ENCODE data around the gene ITPR3. TPM values are rescaled to one million over a fixed set of nuclear protein-coding genes. Genes with fewer than 3 reads are reported as not detected.

Gene ITPR3
- total RNA-seq, 3 donors from 2014 or later (not counting 1 experiment from before 2014, with no cell fraction given): 45.5 to 66.7 (median 46.0) TPM

DNA sequence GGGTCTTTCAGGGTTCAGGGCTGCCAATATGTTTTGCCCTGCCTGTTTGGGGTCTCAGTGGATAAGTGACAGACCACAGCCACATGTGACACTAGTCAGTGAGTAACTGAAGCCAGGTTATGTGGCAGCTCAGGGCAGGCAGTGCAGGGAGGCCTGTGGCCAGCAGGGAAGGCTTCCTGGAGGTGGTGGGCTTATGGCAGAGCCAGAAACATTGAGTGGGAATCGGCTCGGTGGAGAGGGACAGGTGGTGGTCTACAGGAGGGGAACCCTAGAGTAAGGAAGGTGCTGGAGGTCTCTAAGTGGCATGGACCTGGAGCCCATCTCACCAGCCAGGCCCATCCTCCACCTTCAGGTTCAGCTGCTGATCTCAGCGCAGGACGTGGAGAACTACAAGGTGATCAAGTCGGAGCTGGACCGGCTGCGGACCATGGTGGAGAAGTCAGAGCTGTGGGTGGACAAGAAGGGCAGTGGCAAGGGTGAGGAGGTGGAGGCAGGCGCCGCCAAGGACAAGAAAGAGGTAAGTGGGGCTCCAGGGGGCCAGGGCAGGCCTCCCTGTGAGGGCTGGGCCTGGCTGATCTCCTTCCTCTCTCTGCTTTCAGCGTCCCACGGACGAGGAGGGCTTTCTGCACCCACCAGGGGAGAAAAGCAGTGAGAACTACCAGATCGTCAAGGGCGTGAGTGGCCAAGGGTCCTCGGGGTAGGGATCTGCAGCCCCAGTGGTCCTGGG lies 55.5 kb downstream of the ITPR3 start:
- H3K4me3 ChIP-seq (ENCODE audit: low read length): no peak overlapping the region
- no peaks in the 10 kb centered on the region for H3K9me3 ChIP-seq (ENCODE audit: control insufficient read depth, insufficient read depth, low read length)
- H3K4me1 ChIP-seq (ENCODE audit: control insufficient read depth, insufficient read depth, low read length): no peaks in the 10 kb centered on the region
- intact Hi-C loops (cut with micrococcal nuclease): no loop called here
- peak overlapping the region in 1 of 2 donors; percentile 56 for H3K27ac Mint-ChIP-seq
- no peaks in the 10 kb centered on the region for H3K36me3 Mint-ChIP-seq
- WGBS (ENCODE audit: insufficient coverage): 96% methylated on average over 15 of the region's 15 CpGs
- H3K27ac ChIP-seq (ENCODE audit: low read length): no peak overlapping the region
- no peaks in the 10 kb centered on the region for H3K27me3 ChIP-seq (ENCODE audit: control insufficient read depth, insufficient read depth, low read length)
- peaks cover 70% of the 10 kb centered on the region for H3K36me3 ChIP-seq (ENCODE audit: control insufficient read depth, insufficient read depth, low read length)
- DNase-seq (no peak), ATAC-seq (no peak)
- H3K4me1 Mint-ChIP-seq: peaks cover 0 to 5% of the 10 kb centered on the region in 2 donors
- H3K4me3 Mint-ChIP-seq: no peak overlapping the region
- TF ChIP-seq, protein P1, sequence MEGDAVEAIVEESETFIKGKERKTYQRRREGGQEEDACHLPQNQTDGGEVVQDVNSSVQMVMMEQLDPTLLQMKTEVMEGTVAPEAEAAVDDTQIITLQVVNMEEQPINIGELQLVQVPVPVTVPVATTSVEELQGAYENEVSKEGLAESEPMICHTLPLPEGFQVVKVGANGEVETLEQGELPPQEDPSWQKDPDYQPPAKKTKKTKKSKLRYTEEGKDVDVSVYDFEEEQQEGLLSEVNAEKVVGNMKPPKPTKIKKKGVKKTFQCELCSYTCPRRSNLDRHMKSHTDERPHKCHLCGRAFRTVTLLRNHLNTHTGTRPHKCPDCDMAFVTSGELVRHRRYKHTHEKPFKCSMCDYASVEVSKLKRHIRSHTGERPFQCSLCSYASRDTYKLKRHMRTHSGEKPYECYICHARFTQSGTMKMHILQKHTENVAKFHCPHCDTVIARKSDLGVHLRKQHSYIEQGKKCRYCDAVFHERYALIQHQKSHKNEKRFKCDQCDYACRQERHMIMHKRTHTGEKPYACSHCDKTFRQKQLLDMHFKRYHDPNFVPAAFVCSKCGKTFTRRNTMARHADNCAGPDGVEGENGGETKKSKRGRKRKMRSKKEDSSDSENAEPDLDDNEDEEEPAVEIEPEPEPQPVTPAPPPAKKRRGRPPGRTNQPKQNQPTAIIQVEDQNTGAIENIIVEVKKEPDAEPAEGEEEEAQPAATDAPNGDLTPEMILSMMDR (IDR thresholded peaks at IDR 0.05): no peak
- H3K9me3 Mint-ChIP-seq: no peaks in the 10 kb centered on the region
- no peaks in the 10 kb centered on the region for H3K27me3 Mint-ChIP-seq (ENCODE audit: low read depth in 2 of 2)

DNA sequence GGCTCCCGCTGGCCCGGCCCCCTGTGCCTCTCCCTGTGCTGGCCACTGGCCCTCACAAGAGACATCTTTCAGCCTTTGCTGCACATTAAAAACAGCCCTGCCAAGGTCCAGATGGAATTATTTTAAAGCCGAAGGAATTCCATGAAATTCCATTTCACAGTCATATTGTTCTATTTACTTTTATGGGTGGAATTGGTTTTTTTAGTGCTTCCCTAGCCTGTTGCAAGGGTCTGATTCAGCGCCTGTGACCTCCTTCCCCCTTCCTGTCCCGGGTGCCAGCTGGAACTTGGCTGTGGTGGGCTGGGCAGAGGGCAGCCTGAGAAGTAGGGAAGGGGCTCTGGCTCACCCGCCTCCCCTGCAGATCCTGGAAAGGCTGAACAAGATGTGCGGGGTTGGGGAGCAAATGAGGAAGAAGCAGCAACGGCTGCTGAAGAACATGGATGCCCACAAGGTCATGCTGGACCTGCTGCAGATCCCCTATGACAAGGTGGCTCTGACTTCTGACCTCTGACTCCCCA lies 56.1 kb downstream of the ITPR3 start:
- ATAC-seq (no peak), DNase-seq (no peak)
- Histone ChIP-seq H3K36me3 (ENCODE audit: control insufficient read depth, insufficient read depth, low read length) (peaks cover 66% of the 10 kb centered on the region), H3K27me3 (ENCODE audit: control insufficient read depth, insufficient read depth, low read length) (no peaks in the 10 kb centered on the region), H3K4me1 (ENCODE audit: control insufficient read depth, insufficient read depth, low read length) (no peaks in the 10 kb centered on the region), H3K9me3 (ENCODE audit: control insufficient read depth, insufficient read depth, low read length) (no peaks in the 10 kb centered on the region), H3K4me3 (ENCODE audit: low read length) (no peak overlapping the region), H3K27ac (ENCODE audit: low read length) (no peak overlapping the region)
- Mint-ChIP-seq H3K4me3 (no peak overlapping the region), H3K27ac (peak overlapping the region in 1 of 2 donors; percentile 69), H3K36me3 (no peaks in the 10 kb centered on the region), H3K9me3 (no peaks in the 10 kb centered on the region), H3K4me1 (peaks cover 0 to 5% of the 10 kb centered on the region in 2 donors), H3K27me3 (ENCODE audit: low read depth in 2 of 2) (no peaks in the 10 kb centered on the region)
- 90% methylated on average over 6 of the region's 8 CpGs for WGBS (ENCODE audit: insufficient coverage)
- intact Hi-C loops (cut with micrococcal nuclease): no loop called here
- TF ChIP-seq, protein P1 (IDR thresholded peaks at IDR 0.05): no peak

DNA sequence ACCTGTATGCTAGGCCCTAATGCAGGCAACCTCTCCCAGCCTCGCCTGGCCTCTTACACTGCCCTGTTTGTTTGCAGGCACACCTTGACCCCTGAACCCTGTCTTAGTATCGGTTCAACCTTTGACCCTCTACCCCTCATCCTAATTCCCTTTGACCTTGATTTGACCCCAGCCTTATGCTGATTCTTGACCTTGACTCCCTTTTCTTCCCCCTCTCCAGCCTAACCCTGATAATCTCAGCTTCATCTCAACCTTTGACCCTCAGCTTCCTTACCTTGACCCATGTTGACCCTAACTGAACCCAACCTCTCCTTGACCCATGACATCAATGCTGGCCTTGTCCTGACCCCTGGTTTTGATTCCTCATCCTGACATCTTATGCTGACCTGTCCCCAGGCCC lies 56.6 kb downstream of the ITPR3 start:
- DNase-seq: no peak
- Mint-ChIP-seq H3K27ac (peak overlapping the region in 1 of 2 donors; percentile 69), H3K4me3 (no peak overlapping the region), H3K36me3 (no peaks in the 10 kb centered on the region), H3K4me1 (peaks cover 0 to 5% of the 10 kb centered on the region in 2 donors), H3K27me3 (ENCODE audit: low read depth in 2 of 2) (no peaks in the 10 kb centered on the region), H3K9me3 (no peaks in the 10 kb centered on the region)
- TF ChIP-seq, protein P1 (IDR thresholded peaks at IDR 0.05): no peak
- Histone ChIP-seq H3K27ac (ENCODE audit: low read length) (no peak overlapping the region), H3K27me3 (ENCODE audit: control insufficient read depth, insufficient read depth, low read length) (no peaks in the 10 kb centered on the region), H3K4me1 (ENCODE audit: control insufficient read depth, insufficient read depth, low read length) (no peaks in the 10 kb centered on the region), H3K36me3 (ENCODE audit: control insufficient read depth, insufficient read depth, low read length) (peaks cover 66% of the 10 kb centered on the region), H3K4me3 (ENCODE audit: low read length) (no peak overlapping the region), H3K9me3 (ENCODE audit: control insufficient read depth, insufficient read depth, low read length) (no peaks in the 10 kb centered on the region)
- intact Hi-C loops (cut with micrococcal nuclease): no loop called here
- 97% methylated on average over 2 of the region's 2 CpGs for WGBS (ENCODE audit: insufficient coverage)
- no peak for ATAC-seq

All from natural killer cell (primary cell).